ENCODE measurements around the gene DNAH2. TPM values are rescaled to one million over a fixed set of nuclear protein-coding genes. Genes with fewer than 3 reads are reported as not detected.

DNAH2 gene
- total RNA-seq, 1 experiment from 2014 or later: 2.0 TPM

DNA sequence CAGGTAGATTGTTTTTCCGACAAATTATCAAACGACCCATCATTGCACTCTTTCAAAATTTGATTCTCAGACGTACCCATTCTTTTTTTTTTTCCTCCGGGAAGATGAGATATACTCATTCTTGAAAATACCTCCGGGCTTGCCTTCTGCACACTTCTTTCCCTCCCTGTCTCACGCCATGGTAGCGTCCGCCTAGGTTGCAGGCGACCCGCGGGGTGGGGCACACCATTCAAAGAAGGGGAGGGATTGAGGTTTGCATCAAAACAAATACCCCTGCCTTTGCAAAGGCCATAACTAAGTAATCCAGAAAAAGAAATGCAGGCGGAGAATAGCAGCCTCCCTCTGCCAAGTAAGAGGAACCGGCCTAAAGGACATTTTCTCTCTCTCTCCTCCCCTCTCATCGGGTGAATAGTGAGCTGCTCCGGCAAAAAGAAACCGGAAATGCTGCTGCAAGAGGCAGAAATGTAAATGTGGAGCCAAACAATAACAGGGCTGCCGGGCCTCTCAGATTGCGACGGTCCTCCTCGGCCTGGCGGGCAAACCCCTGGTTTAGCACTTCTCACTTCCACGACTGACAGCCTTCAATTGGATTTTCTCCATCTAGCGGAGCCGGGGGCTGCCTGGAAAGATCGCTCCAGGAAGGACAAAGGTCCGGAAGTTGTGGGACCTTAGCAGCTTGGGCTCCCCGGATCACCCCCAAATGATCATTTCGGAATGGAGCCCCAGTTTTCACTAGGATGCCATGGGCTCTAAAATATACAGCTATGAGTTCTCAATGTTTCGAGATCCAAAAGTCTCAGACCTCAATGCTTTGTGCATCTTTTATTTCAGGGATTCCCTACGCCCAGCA, 31.1 kb upstream of the DNAH2 start:
- peak overlapping the region; percentile 98 for H3K9ac ChIP-seq (ENCODE audit: low read length)
- H3K36me3 ChIP-seq (ENCODE audit: control insufficient read depth in 1 of 2, insufficient read depth in 2 of 2, low read length in 2 of 2): no peaks in the 10 kb centered on the region
- peak overlapping the region; percentile 86 to 100 for H3K4me3 ChIP-seq (replicated peaks in 1 of 2; ENCODE audit: low read depth in 1 of 2, low read length in 2 of 2)
- intact Hi-C loops (cut with micrococcal nuclease): loop anchor here (1.0 to 5.0 kb wide), 7 partner anchors 54 to 639 kb away; partner anchors contain the start of gene FXR2
- H4K20me1 ChIP-seq (ENCODE audit: insufficient read depth): no peaks in the 10 kb centered on the region
- no peaks in the 10 kb centered on the region for H3K9me2 ChIP-seq (ENCODE audit: insufficient read depth)
- peak overlapping the region; percentile 89 for H3K27ac ChIP-seq (ENCODE audit: low read depth, low read length)
- H2AFZ ChIP-seq (ENCODE audit: low read depth, low read length, poor library complexity, severe bottlenecking): no peak overlapping the region
- ATAC-seq (peak; percentile 31), DNase-seq (ENCODE audit: low read depth, low spot score) (peak; percentile 89)
- peak overlapping the region; percentile 88 for H3K4me2 ChIP-seq (ENCODE audit: low read length)
- ChIA-PET RAD21 (ENCODE audit: low non-redundant PET in 1 of 2, low total read pairs in 2 of 2, uncharacterized antibody in 2 of 2, unreplicated experiment in 2 of 2) (interaction anchor here (0.7 to 1.6 kb wide), 5 partner anchors 11 to 103 kb away, joined by 3 to 6 read pairs (median 3); partner anchors contain the start of gene MPDU1 (in 2 of the 2)), POLR2A (interaction anchor here (0.6 to 3.4 kb wide), 29 partner anchors 17 to 487 kb away, joined by 3 to 37 read pairs (median 4); partner anchors contain the start of genes CD68, EFNB3, FXR2 and MPDU1), CTCF (interaction anchor here (1.1 to 3.6 kb wide), 10 partner anchors 7 to 641 kb away, joined by 3 to 54 read pairs (median 7); partner anchors contain the start of genes DNAH2, FXR2, MPDU1 and SAT2)
- no peaks in the 10 kb centered on the region for H3K27me3 ChIP-seq (ENCODE audit: insufficient read depth, low read length)
- BruUV-seq (replicated peaks): TSS peak; percentile 82
- no peaks in the 10 kb centered on the region for H3K9me3 ChIP-seq (ENCODE audit: control insufficient read depth in 1 of 2, insufficient read depth in 1 of 2, low read depth in 1 of 2, low read length in 2 of 2)
- H3K4me1 ChIP-seq (ENCODE audit: control insufficient read depth in 1 of 2, insufficient read depth in 2 of 2, low read length in 2 of 2): peaks cover 26 to 33% of the 10 kb centered on the region in 2 experiments
- peaks cover 63% of the 10 kb centered on the region for H3K79me2 ChIP-seq (ENCODE audit: insufficient read depth, low read length)
- TF ChIP-seq, protein P1, sequence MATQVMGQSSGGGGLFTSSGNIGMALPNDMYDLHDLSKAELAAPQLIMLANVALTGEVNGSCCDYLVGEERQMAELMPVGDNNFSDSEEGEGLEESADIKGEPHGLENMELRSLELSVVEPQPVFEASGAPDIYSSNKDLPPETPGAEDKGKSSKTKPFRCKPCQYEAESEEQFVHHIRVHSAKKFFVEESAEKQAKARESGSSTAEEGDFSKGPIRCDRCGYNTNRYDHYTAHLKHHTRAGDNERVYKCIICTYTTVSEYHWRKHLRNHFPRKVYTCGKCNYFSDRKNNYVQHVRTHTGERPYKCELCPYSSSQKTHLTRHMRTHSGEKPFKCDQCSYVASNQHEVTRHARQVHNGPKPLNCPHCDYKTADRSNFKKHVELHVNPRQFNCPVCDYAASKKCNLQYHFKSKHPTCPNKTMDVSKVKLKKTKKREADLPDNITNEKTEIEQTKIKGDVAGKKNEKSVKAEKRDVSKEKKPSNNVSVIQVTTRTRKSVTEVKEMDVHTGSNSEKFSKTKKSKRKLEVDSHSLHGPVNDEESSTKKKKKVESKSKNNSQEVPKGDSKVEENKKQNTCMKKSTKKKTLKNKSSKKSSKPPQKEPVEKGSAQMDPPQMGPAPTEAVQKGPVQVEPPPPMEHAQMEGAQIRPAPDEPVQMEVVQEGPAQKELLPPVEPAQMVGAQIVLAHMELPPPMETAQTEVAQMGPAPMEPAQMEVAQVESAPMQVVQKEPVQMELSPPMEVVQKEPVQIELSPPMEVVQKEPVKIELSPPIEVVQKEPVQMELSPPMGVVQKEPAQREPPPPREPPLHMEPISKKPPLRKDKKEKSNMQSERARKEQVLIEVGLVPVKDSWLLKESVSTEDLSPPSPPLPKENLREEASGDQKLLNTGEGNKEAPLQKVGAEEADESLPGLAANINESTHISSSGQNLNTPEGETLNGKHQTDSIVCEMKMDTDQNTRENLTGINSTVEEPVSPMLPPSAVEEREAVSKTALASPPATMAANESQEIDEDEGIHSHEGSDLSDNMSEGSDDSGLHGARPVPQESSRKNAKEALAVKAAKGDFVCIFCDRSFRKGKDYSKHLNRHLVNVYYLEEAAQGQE (IDR thresholded peaks at IDR 0.05; ENCODE audit: low read depth): no peak
- TF ChIP-seq ZFX (IDR thresholded peaks at IDR 0.05) (0 out of 2 replicates have a peak, but pooled peaks have one; percentile 28), POLR2A (IDR thresholded peaks at IDR 0.05; ENCODE audit: borderline replicate concordance, extremely low read depth, insufficient read depth, insufficient read length) (peak; percentile 60), SP1 (IDR thresholded peaks at IDR 0.05; ENCODE audit: low read depth) (peak; percentile 77), EGR1 (IDR thresholded peaks at IDR 0.05; ENCODE audit: low read depth) (no peak), EZH2 (IDR thresholded peaks at IDR 0.05) (no peak), SIN3A (IDR thresholded peaks at IDR 0.05; ENCODE audit: low read depth) (peak; percentile 16; the same call in 1 of the 2 replicates), ATF3 (IDR thresholded peaks at IDR 0.05) (no peak), SRF (IDR thresholded peaks at IDR 0.05; ENCODE audit: low read depth) (no peak), TCF7L2 (IDR thresholded peaks at IDR 0.05; ENCODE audit: borderline replicate concordance, extremely low read depth, insufficient read depth, insufficient read length) (peak; percentile 42), POLR2AphosphoS5 (IDR thresholded peaks at IDR 0.05; ENCODE audit: low read depth, low read length) (peak; percentile 89), EZH2phosphoT487 (IDR thresholded peaks at IDR 0.05; ENCODE audit: borderline replicate concordance) (no peak), CTCF (IDR thresholded peaks at IDR 0.05 in 2 of 3, conservative IDR thresholded peaks at IDR 0.05 in 1 of 3; ENCODE audit: borderline replicate concordance in 1 of 3, insufficient read depth in 1 of 3, low read depth in 2 of 3, low read length in 2 of 3) (no peak), ZNF274 (IDR thresholded peaks at IDR 0.05; ENCODE audit: low read depth, low read length) (no peak), ELF1 (IDR thresholded peaks at IDR 0.05; ENCODE audit: borderline replicate concordance, low read depth) (peak; percentile 63; the same call in 1 of the 2 replicates), JUND (IDR thresholded peaks at IDR 0.05) (peak; percentile 84), YY1 (IDR thresholded peaks at IDR 0.05; ENCODE audit: extremely low read depth, insufficient replicate concordance, low read depth, low read length) (no peak), FOSL1 (IDR thresholded peaks at IDR 0.05; ENCODE audit: low read depth) (no peak; the same call in 1 of the 2 replicates), RAD21 (IDR thresholded peaks at IDR 0.05; ENCODE audit: low read depth) (no peak)
- TF ChIP-seq, protein P2, sequence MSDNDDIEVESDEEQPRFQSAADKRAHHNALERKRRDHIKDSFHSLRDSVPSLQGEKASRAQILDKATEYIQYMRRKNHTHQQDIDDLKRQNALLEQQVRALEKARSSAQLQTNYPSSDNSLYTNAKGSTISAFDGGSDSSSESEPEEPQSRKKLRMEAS (IDR thresholded peaks at IDR 0.05): peak; percentile 51
